ENCODE data around the gene FNDC11. TPM values are rescaled to one million over a fixed set of nuclear protein-coding genes. Genes with fewer than 3 reads are reported as not detected.
"Not testable (repeated sequence)": the region's sequence is repeated elsewhere in the genome, so short reads cannot be mapped to it uniquely, and the experiment has no call there.

The FNDC11 gene
- total and polyA plus RNA-seq, 3 donors from 2014 or later, result 85.4 to 147 (median 121) TPM

DNA sequence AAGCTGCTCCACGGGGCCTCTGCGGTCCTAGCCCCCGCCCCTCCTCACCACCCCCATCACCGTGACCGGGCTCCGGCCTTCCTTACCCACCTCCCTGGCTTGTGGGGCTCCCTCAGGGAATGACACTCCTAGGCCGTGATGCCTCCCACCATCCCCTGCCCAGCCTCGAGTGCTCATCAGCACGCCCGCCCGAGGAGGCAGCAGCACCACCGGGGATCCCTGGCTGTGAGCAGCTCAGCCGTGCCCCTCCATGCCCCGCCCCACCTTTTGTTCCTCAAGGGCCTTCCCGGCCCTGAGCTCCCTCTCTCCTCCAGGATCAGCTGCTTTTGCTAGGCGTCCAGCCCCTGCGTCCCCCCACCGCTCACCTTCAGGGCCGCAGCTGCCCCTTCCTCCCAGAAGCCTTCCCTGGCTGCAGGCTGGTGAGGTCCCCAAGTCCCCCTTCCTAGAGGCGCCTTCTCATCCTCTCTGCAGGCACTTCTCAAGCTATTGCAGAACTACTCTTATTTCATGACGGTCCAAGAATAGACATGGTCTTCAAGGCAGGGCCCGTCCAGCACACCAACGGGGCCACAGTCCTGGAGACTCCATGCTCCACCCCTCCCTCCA is 3.0 kb downstream of the FNDC11 start:
- Histone ChIP-seq H3K4me1 (peaks cover 6% of the 10 kb centered on the region), H3K27me3 (no peaks in the 10 kb centered on the region), H3K36me3 (ENCODE audit: low read depth, missing control alignments) (no peaks in the 10 kb centered on the region), H3K9me3 (no peaks in the 10 kb centered on the region), H3K4me3 (no peak overlapping the region), H3K27ac (no peak overlapping the region)
- intact Hi-C loops (cut with DNase I; ENCODE audit: low total_unique reads), result no loop called here
- 73 to 80% methylated on average over 23 of the region's 23 CpGs for WGBS, 2 donors
- DNase-seq, result no peak
- TF ChIP-seq, protein P1, sequence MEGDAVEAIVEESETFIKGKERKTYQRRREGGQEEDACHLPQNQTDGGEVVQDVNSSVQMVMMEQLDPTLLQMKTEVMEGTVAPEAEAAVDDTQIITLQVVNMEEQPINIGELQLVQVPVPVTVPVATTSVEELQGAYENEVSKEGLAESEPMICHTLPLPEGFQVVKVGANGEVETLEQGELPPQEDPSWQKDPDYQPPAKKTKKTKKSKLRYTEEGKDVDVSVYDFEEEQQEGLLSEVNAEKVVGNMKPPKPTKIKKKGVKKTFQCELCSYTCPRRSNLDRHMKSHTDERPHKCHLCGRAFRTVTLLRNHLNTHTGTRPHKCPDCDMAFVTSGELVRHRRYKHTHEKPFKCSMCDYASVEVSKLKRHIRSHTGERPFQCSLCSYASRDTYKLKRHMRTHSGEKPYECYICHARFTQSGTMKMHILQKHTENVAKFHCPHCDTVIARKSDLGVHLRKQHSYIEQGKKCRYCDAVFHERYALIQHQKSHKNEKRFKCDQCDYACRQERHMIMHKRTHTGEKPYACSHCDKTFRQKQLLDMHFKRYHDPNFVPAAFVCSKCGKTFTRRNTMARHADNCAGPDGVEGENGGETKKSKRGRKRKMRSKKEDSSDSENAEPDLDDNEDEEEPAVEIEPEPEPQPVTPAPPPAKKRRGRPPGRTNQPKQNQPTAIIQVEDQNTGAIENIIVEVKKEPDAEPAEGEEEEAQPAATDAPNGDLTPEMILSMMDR (IDR thresholded peaks at IDR 0.05), result no peak
- no peak for TF ChIP-seq POLR2A (IDR thresholded peaks at IDR 0.05)

DNA sequence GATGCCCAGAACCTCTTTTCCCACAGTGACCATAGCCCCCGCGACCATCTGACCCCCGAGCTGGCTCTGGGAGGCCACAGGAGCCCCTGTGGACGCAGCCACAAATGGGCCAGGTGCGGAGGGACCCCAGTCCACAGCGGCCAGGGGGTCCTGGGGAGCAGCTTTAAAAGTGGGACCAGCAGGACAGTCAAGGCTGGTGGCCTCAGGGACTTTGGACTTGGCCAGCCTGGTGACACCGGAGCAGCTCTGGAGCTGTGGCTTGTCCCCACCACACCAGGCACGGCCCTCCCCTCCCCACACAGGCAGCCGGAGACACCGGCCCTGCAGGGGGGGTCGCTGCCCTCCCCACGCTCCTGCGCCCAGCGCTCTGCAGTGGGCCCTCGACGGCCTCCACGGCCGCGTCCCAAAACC is 3.5 kb downstream of the FNDC11 start:
- TF ChIP-seq, protein P1 (IDR thresholded peaks at IDR 0.05), result no peak
- TF ChIP-seq POLR2A (IDR thresholded peaks at IDR 0.05), result no peak
- Histone ChIP-seq H3K36me3 (ENCODE audit: low read depth, missing control alignments) (no peaks in the 10 kb centered on the region), H3K27me3 (no peaks in the 10 kb centered on the region), H3K4me1 (peaks cover 6% of the 10 kb centered on the region), H3K27ac (no peak overlapping the region), H3K4me3 (no peak overlapping the region), H3K9me3 (no peaks in the 10 kb centered on the region)
- no peak for DNase-seq
- WGBS, 2 donors, result 89 to 95% methylated on average over 17 to 19 of the region's 19 CpGs
- intact Hi-C loops (cut with DNase I; ENCODE audit: low total_unique reads), result no loop called here

DNA sequence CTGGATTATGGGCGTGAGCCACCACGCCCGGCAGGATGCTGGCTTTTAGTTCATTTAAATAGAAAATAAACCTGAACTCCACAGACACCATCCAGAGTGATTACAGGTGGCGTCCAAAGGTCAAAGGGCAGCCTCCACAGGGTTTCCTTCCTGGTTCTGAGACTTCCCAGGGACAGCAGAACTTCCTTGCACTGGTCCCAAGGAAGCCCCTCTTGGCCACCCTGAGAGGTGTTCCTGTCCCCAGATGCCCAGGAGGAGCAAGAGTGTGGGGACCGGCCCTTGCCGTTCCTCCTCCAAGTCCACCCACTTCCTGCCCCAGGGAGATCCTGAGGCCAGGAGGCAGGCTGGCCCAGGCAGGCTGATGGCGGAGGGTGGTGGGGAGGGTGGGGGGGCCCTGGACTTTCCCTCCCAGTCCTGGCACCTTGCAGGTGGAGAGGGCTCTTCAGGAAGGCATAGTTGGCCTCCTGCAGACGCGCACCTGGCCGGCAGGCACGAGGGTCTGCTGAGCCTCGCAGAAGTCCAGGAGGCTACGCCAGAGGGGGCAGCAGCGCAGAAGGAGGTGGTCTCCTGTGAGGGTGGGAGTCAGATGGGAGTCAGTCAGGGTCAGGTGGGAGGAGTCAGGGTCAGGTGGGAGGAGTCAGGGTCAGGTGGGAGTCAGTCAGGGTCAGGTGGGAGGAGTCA is 5.0 kb downstream of the FNDC11 start:
- no peak overlapping the region for H3K27ac ChIP-seq
- 94 to 97% methylated on average over 8 to 14 of the region's 14 CpGs for WGBS, 2 donors
- peaks cover 2% of the 10 kb centered on the region for H3K4me1 ChIP-seq
- no peak for DNase-seq
- intact Hi-C loops (cut with DNase I; ENCODE audit: low total_unique reads), result no loop called here
- no peaks in the 10 kb centered on the region for H3K27me3 ChIP-seq
- TF ChIP-seq, protein P1 (IDR thresholded peaks at IDR 0.05), result no peak
- no peak for TF ChIP-seq POLR2A (IDR thresholded peaks at IDR 0.05)
- H3K9me3 ChIP-seq, result no peaks in the 10 kb centered on the region
- H3K4me3 ChIP-seq, result no peak overlapping the region
- H3K36me3 ChIP-seq (ENCODE audit: low read depth, missing control alignments), result no peaks in the 10 kb centered on the region

DNA sequence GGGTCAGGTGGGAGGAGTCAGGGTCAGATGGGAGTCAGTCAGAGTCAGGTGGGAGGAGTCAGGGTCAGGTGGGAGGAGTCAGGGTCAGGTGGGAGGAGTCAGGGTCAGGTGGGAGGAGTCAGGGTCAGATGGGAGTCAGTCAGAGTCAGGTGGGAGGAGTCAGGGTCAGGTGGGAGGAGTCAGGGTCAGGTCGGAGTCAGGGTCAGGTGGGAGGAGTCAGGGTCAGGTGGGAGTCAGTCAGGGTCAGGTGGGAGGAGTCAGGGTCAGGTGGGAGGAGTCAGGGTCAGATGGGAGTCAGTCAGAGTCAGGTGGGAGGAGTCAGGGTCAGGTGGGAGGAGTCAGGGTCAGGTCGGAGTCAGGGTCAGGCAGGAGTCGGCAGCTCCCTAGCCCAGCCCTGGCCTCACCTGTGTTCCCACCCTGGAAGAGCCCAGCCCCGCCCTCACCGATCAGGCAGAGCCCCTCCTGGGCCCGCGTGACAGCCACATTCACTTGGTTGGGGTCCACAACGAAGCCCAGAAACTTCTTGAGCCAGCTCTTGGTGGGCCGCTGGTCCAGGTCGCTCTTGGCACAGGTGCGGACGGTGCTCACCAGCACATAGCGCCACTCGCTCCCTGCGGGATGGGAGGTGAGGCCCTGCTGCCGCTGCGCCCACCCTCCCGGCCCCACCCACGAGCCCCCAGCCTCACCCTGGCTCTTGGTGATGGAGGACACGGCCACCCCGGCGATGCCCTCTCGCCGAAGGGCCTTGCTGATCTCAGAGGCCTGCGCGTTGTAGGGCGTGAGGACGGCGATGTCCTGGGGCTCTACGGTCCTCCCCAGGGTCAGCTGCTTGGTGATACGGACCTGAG is 5.8 kb downstream of the FNDC11 start:
- H3K4me1 ChIP-seq; DNase-seq; H3K27ac ChIP-seq; H3K4me3 ChIP-seq; H3K9me3 ChIP-seq; intact Hi-C loops (cut with DNase I; ENCODE audit: low total_unique reads); H3K36me3 ChIP-seq (ENCODE audit: low read depth, missing control alignments); H3K27me3 ChIP-seq: not testable (repeated sequence)
- 80 to 95% methylated on average over 5 to 31 of the region's 31 CpGs for WGBS, 2 donors

DNA sequence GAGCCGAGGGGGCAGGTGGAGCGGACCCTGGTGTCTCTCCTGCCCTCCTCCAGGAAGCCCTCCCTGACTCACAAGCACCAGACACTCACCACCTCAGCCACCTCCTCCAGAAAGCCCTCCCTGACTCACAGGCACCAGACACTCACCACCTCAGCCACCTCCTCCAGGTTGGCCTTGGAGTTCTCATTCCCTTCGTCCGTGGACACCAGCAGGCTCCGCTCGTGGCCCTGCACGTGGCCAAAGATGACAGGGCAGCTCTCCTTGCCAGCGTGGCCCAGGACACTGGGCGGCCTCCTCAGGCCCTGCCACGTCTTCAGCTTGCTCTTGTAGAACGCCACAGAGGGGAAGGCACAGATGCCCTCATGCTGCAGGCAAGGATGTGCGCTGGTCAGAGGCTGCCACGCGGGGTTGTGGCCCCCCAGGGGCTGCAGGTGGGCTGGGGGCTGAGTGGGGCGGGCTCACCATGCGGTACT is 6.4 kb downstream of the FNDC11 start:
- Histone ChIP-seq H3K9me3 (no peaks in the 10 kb centered on the region), H3K36me3 (ENCODE audit: low read depth, missing control alignments) (no peaks in the 10 kb centered on the region), H3K27me3 (no peaks in the 10 kb centered on the region), H3K27ac (no peak overlapping the region), H3K4me1 (no peaks in the 10 kb centered on the region), H3K4me3 (no peak overlapping the region)
- intact Hi-C loops (cut with DNase I; ENCODE audit: low total_unique reads), result no loop called here
- TF ChIP-seq POLR2A (IDR thresholded peaks at IDR 0.05), result no peak
- TF ChIP-seq, protein P1 (IDR thresholded peaks at IDR 0.05), result no peak
- WGBS, 2 donors, result 94 to 98% methylated on average over 9 to 16 of the region's 16 CpGs
- DNase-seq, result no peak
